ENCODE results near the gene C3orf70. TPM values are rescaled to one million over a fixed set of nuclear protein-coding genes. Genes with fewer than 3 reads are reported as not detected.

C3orf70 gene
- total and polyA plus RNA-seq, 9 donors = 3.5 to 17.7 (median 7.6) TPM

DNA sequence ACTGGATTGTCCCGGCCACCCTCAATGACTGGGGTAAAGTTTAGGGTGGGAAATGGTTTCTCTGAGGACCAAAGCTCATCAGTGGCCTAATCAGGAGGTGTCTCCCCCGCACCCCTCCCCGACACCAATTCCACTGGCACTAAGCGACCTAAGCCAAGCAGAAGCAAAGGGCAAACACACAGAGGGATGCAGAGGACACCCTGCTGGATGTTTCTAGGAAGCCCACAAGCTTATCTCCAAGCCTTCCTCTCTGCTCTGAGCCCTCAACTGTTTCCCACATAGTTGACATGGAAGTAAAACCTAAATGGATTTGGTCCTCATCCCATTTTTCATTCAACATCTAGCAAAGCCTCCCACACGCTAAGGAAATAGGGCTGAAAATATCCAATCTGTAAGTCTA is 68.5 kb downstream of the C3orf70 start:
- WGBS, 3 donors = 75 to 83% (median 82%) methylated on average over 5 of the region's 5 CpGs
- Histone ChIP-seq H3K4me3 (no peak overlapping the region), H3K36me3 (no peaks in the 10 kb centered on the region), H3K27me3 (no peaks in the 10 kb centered on the region), H3K9me3 (no peaks in the 10 kb centered on the region), H3K27ac (no peak overlapping the region), H3K4me1 (ENCODE audit: insufficient read depth) (peaks cover 4% of the 10 kb centered on the region)
- TF ChIP-seq EP300 (IDR thresholded peaks at IDR 0.05) (no peak), CTCF (IDR thresholded peaks at IDR 0.05) (no peak), POLR2A (IDR thresholded peaks at IDR 0.05) (no peak)
- no peak for DNase-seq
- intact Hi-C loops (cut with DNase I) = loop anchor here in 1 of 4 donors (10.0 kb wide), 1 partner anchor 70 kb away; the partner anchor contains the start of gene C3orf70

DNA sequence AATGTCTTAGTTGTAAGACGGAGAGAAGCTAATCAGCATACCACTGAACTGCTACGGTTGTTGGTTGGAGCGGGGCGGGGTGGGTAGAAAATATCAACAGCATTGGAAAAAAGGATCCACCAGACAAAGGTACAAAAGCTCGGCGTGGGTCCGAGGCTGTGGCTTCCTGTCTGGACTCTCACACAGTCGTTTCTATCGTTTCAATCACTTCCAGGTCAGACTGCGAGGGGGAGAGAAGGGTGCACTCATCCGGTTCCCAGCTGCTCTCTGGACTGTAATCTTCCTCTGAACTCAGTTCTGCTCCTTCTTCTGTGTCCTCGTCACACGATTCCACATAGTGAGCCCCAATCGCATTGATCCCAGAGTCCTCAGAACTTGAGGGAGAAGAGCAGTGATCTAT is 70.0 kb downstream of the C3orf70 start:
- intact Hi-C loops (cut with DNase I) = loop anchor here in 1 of 4 donors (10.0 kb wide), 1 partner anchor 72 kb away; the partner anchor contains the start of gene C3orf70
- DNase-seq = no peak
- H3K27ac ChIP-seq = no peak overlapping the region
- peaks cover 2% of the 10 kb centered on the region for H3K4me1 ChIP-seq (ENCODE audit: insufficient read depth)
- no peaks in the 10 kb centered on the region for H3K36me3 ChIP-seq
- no peaks in the 10 kb centered on the region for H3K9me3 ChIP-seq
- no peaks in the 10 kb centered on the region for H3K27me3 ChIP-seq
- WGBS, 3 donors = 82 to 83% (median 83%) methylated on average over 14 of the region's 14 CpGs
- TF ChIP-seq EP300 (IDR thresholded peaks at IDR 0.05) (no peak), CTCF (IDR thresholded peaks at IDR 0.05) (no peak), POLR2A (IDR thresholded peaks at IDR 0.05) (no peak)
- no peak overlapping the region for H3K4me3 ChIP-seq

GRCh38 chr3:185082149-185082548 is 70.7 kb downstream of the C3orf70 start:
- Histone ChIP-seq H3K36me3 (no peaks in the 10 kb centered on the region), H3K27ac (no peak overlapping the region), H3K27me3 (no peaks in the 10 kb centered on the region), H3K4me3 (no peak overlapping the region), H3K9me3 (no peaks in the 10 kb centered on the region), H3K4me1 (ENCODE audit: insufficient read depth) (peaks cover 2% of the 10 kb centered on the region)
- 87 to 93% (median 92%) methylated on average over 3 of the region's 3 CpGs for WGBS, 3 donors
- intact Hi-C loops (cut with DNase I) = loop anchor here in 1 of 4 donors (10.0 kb wide), 1 partner anchor 73 kb away; the partner anchor contains the start of gene C3orf70
- TF ChIP-seq CTCF (IDR thresholded peaks at IDR 0.05) (no peak), POLR2A (IDR thresholded peaks at IDR 0.05) (no peak), EP300 (IDR thresholded peaks at IDR 0.05) (no peak)
- no peak for DNase-seq

- Histone ChIP-seq H3K9me3 (no peaks in the 10 kb centered on the region), H3K27me3 (no peaks in the 10 kb centered on the region), H3K36me3 (no peaks in the 10 kb centered on the region), H3K4me1 (ENCODE audit: insufficient read depth) (peaks cover 2% of the 10 kb centered on the region), H3K27ac (no peak overlapping the region), H3K4me3 (no peak overlapping the region)
- DNase-seq = no peak
- intact Hi-C loops (cut with DNase I) = loop anchor here in 1 of 4 donors (10.0 kb wide), 1 partner anchor 73 kb away; the partner anchor contains the start of gene C3orf70
- WGBS, 3 donors = 89 to 91% (median 90%) methylated on average over 1 of the region's 1 CpG
- no peak for TF ChIP-seq EP300 (IDR thresholded peaks at IDR 0.05)
- TF ChIP-seq POLR2A (IDR thresholded peaks at IDR 0.05) = no peak
- TF ChIP-seq CTCF (IDR thresholded peaks at IDR 0.05) = no peak
These were observed 71.3 kb downstream of the C3orf70 start for GRCh38 chr3:185081521-185081920.
